Liver (tissue), 3 donors: Measurements from ENCODE around the gene SLC25A14.

Source experiments
- FOXA1 ChIP-seq: IDR thresholded peaks from 2 replicates; pipeline ENCODE4 v1.6.1; 2016; ENCODE audit warnings: antibody characterized with exemption
- JUND ChIP-seq, 2 donors: IDR thresholded peaks; 2 replicates each; pipeline ENCODE4 v1.6.1; 2016; ENCODE audit warnings: antibody characterized with exemption in 2 of 2
- RAD21 ChIP-seq, 2 donors: IDR thresholded peaks; 2 replicates each; pipeline ENCODE4 v1.6.1; 2016; ENCODE audit warnings: antibody characterized with exemption in 2 of 2, mild to moderate bottlenecking in 2 of 2
- TAF1 ChIP-seq: conservative IDR thresholded peaks from 2 replicates; pipeline ENCODE4 v1.6.1; 2016; ENCODE audit warnings: antibody characterized with exemption, mild to moderate bottlenecking
- TF ChIP-seq, protein P1 (sequence below): fragments of 150-350 bp; IDR thresholded peaks from 2 replicates; pipeline ENCODE4 v1.5.1; 2017; ENCODE audit warnings: improper control_type of control experiment, low read depth, low read length; ENCODE audit not compliant: missing input control
- TF ChIP-seq, protein P2 (sequence below): IDR thresholded peaks from 2 replicates; pipeline ENCODE4 v1.6.1; 2016; ENCODE audit warnings: antibody characterized with exemption, mild to moderate bottlenecking
- donor health status: healthy.
- donor health status: healthy.

DNA sequence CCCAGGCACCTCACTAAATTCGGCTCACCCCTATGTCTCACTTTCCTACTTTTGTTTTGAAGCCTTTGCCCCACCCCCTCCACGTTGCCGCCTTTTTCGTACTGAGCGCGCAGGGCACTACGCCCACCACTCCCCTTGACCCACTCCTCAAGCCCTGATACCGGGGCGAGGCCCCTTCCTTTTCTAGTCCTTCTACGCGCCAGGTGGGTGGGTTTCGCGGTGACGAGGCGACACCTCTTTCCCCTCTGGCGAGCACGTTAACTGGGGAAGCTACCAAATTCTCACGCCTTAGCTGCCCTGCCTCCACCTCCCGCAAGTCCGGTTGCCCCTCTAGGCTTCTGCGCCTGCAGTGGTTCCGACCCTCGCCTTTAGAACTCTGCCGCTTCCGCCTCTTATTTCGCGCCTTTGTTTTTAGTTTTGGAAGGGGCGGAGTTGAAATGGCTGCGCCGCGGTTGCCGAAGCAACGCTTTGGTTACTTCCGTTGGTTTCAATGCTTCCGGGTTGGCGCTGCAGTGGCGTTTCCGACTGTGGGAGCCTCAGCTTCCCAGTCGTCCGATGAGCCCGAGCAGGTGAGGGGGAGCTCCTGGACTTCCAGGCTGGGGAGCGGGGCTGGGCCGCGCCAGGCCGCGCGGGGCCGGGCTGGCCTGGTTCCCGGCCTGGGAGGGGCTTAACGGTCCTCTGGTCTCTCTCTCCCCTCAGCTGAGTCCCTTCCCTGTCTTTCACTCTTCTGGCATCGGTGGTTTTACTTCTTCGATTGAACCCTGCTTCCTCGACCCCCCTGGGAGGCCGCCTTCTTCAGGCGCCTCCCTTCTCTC, at the start of gene SLC25A14:
- TF ChIP-seq, protein P1, sequence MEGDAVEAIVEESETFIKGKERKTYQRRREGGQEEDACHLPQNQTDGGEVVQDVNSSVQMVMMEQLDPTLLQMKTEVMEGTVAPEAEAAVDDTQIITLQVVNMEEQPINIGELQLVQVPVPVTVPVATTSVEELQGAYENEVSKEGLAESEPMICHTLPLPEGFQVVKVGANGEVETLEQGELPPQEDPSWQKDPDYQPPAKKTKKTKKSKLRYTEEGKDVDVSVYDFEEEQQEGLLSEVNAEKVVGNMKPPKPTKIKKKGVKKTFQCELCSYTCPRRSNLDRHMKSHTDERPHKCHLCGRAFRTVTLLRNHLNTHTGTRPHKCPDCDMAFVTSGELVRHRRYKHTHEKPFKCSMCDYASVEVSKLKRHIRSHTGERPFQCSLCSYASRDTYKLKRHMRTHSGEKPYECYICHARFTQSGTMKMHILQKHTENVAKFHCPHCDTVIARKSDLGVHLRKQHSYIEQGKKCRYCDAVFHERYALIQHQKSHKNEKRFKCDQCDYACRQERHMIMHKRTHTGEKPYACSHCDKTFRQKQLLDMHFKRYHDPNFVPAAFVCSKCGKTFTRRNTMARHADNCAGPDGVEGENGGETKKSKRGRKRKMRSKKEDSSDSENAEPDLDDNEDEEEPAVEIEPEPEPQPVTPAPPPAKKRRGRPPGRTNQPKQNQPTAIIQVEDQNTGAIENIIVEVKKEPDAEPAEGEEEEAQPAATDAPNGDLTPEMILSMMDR: no peak
- no peak for TF ChIP-seq RAD21 (IDR thresholded peaks at IDR 0.05)
- TF ChIP-seq TAF1: no peak
- no peak for TF ChIP-seq FOXA1
- TF ChIP-seq, protein P2, sequence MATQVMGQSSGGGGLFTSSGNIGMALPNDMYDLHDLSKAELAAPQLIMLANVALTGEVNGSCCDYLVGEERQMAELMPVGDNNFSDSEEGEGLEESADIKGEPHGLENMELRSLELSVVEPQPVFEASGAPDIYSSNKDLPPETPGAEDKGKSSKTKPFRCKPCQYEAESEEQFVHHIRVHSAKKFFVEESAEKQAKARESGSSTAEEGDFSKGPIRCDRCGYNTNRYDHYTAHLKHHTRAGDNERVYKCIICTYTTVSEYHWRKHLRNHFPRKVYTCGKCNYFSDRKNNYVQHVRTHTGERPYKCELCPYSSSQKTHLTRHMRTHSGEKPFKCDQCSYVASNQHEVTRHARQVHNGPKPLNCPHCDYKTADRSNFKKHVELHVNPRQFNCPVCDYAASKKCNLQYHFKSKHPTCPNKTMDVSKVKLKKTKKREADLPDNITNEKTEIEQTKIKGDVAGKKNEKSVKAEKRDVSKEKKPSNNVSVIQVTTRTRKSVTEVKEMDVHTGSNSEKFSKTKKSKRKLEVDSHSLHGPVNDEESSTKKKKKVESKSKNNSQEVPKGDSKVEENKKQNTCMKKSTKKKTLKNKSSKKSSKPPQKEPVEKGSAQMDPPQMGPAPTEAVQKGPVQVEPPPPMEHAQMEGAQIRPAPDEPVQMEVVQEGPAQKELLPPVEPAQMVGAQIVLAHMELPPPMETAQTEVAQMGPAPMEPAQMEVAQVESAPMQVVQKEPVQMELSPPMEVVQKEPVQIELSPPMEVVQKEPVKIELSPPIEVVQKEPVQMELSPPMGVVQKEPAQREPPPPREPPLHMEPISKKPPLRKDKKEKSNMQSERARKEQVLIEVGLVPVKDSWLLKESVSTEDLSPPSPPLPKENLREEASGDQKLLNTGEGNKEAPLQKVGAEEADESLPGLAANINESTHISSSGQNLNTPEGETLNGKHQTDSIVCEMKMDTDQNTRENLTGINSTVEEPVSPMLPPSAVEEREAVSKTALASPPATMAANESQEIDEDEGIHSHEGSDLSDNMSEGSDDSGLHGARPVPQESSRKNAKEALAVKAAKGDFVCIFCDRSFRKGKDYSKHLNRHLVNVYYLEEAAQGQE: no peak
- TF ChIP-seq JUND (IDR thresholded peaks at IDR 0.05): no peak
